Neural cell (in vitro differentiated cells): Measurements from ENCODE around the gene DERL3. TPM values are rescaled to one million over a fixed set of nuclear protein-coding genes. Genes with fewer than 3 reads are reported as not detected.

Experiments
- H2AFZ ChIP-seq: fragments of 200-600, 300-800 bp; sonication (generic), shearing (Covaris generic); 2 replicates; pipeline ENCODE4 v1.6.0; 2014; ENCODE audit warnings: low read depth, mild to moderate bottlenecking, antibody characterized with exemption, low read length, moderate library complexity
- H3F3A ChIP-seq: fragments of 200-600 bp; shearing (Covaris generic); 2 replicates; pipeline ENCODE4 v1.6.1; 2016; ENCODE audit warnings: mild to moderate bottlenecking, moderate library complexity, mixed read lengths, antibody characterized with exemption, low read length; ENCODE audit not compliant: insufficient read depth, poor library complexity, severe bottlenecking
- H3K27ac ChIP-seq: fragments of 200-600, 300-800 bp; sonication (generic), shearing (Covaris generic); 2 replicates; pipeline ENCODE4 v1.5.1; 2014; ENCODE audit warnings: mild to moderate bottlenecking, low read length, moderate library complexity
- H3K27me3 ChIP-seq: fragments of 300-800, 200-600 bp; sonication (generic), shearing (Covaris generic); 2 replicates; pipeline ENCODE4 v1.6.0; 2014; ENCODE audit warnings: mild to moderate bottlenecking, low read depth, low read length, moderate library complexity; ENCODE audit not compliant: insufficient read depth
- H3K36me3 ChIP-seq: fragments of 300-800, 200-600 bp; sonication (generic), shearing (Covaris generic); 2 replicates; pipeline ENCODE4 v1.5.1; 2014; ENCODE audit warnings: mild to moderate bottlenecking, antibody characterized with exemption, low read length, moderate library complexity; ENCODE audit not compliant: insufficient read depth
- H3K4me2 ChIP-seq: fragments of 300-800, 200-600 bp; sonication (generic), shearing (Covaris generic); 2 replicates; pipeline ENCODE4 v1.6.0; 2014; ENCODE audit warnings: mild to moderate bottlenecking, low read length
- H3K4me3 ChIP-seq: fragments of 300-800, 200-600 bp; sonication (generic), shearing (Covaris generic); 2 replicates; pipeline ENCODE4 v1.5.1; 2014; ENCODE audit warnings: mild to moderate bottlenecking, low read length, moderate library complexity
- H3K79me2 ChIP-seq: fragments of 200-600 bp; shearing (Covaris generic); replicated peaks from 2 replicates; pipeline ENCODE4 v1.6.0; 2014; ENCODE audit warnings: mild to moderate bottlenecking, low read length, moderate library complexity; ENCODE audit not compliant: insufficient read depth
- H3K9ac ChIP-seq: fragments of 300-800, 200-600 bp; sonication (generic), shearing (Covaris generic); 2 replicates; pipeline ENCODE4 v1.6.1; 2016; ENCODE audit warnings: mild to moderate bottlenecking, low read length, mixed read lengths
- H3K9me2 ChIP-seq: fragments of 200-600 bp; shearing (Covaris generic); 2 replicates; pipeline ENCODE4 v1.6.1; 2016; ENCODE audit warnings: mild to moderate bottlenecking, low read length, mixed read lengths; ENCODE audit not compliant: insufficient read depth
- H3K9me3 ChIP-seq: fragments of 200-600, 300-800 bp; sonication (generic), shearing (Covaris generic); 2 replicates; pipeline ENCODE4 v1.6.1; 2016; ENCODE audit warnings: mild to moderate bottlenecking, mixed run types, low read length, moderate library complexity, mixed read lengths
- H4K20me1 ChIP-seq: fragments of 200-600 bp; shearing (Covaris generic); 2 replicates; pipeline ENCODE4 v1.6.1; 2016; ENCODE audit warnings: mild to moderate bottlenecking, mixed run types; ENCODE audit not compliant: insufficient read depth
- EP300 ChIP-seq: fragments of 450-650 bp; conservative IDR thresholded peaks from 2 replicates; pipeline ENCODE4 v1.6.1; 2014; ENCODE audit warnings: antibody characterized with exemption, mild to moderate bottlenecking, moderate library complexity; ENCODE audit not compliant: poor library complexity, severe bottlenecking
- EZH2 ChIP-seq: fragments of 200-600, 300-800 bp; shearing (Covaris generic), sonication (generic); IDR thresholded peaks from 2 replicates; pipeline ENCODE4 v1.6.1; 2014; ENCODE audit warnings: antibody characterized with exemption, low read length, borderline replicate concordance, mild to moderate bottlenecking; ENCODE audit not compliant: insufficient read depth, poor library complexity, severe bottlenecking
- MXI1 ChIP-seq: fragments of 450-650 bp; conservative IDR thresholded peaks from 2 replicates; pipeline ENCODE4 v1.6.1; 2014; ENCODE audit warnings: antibody characterized with exemption, mild to moderate bottlenecking; ENCODE audit not compliant: poor library complexity, severe bottlenecking
- POLR2AphosphoS5 ChIP-seq: IDR thresholded peaks from 2 replicates; pipeline ENCODE4 v1.6.1; 2012
- RAD21 ChIP-seq: fragments of 450-650 bp; conservative IDR thresholded peaks from 2 replicates; pipeline ENCODE4 v1.6.1; 2014; ENCODE audit warnings: antibody characterized with exemption, mild to moderate bottlenecking, moderate library complexity
- SMC3 ChIP-seq: fragments of 450-650 bp; conservative IDR thresholded peaks from 2 replicates; pipeline ENCODE4 v1.6.1; 2014; ENCODE audit warnings: antibody characterized with exemption, mild to moderate bottlenecking, moderate library complexity; ENCODE audit not compliant: poor library complexity
- TAF1 ChIP-seq: IDR thresholded peaks from 2 replicates; pipeline ENCODE4 v1.6.1; 2012; ENCODE audit warnings: low read depth
- polyA plus RNA-seq: library from polyadenylated mRNA; depleted of rRNA; stranded (reverse); fragments of >200 nt; gene quantifications from 2 replicates; pipeline ENCODE4 v1.2.3, GENCODE V29; 2014
- TF ChIP-seq, protein P1 (sequence below): fragments of 450-650 bp; IDR thresholded peaks from 2 replicates; pipeline ENCODE4 v1.5.1; 2014; ENCODE audit warnings: antibody characterized with exemption, mild to moderate bottlenecking, moderate library complexity; ENCODE audit not compliant: poor library complexity, severe bottlenecking
- TF ChIP-seq, protein P2 (sequence below): IDR thresholded peaks from 2 replicates; pipeline ENCODE4 v1.6.1; 2012; ENCODE audit warnings: borderline replicate concordance

The DERL3 gene
- polyA plus RNA-seq, 1 donor from 2014 or later: 0.84 TPM

DNA sequence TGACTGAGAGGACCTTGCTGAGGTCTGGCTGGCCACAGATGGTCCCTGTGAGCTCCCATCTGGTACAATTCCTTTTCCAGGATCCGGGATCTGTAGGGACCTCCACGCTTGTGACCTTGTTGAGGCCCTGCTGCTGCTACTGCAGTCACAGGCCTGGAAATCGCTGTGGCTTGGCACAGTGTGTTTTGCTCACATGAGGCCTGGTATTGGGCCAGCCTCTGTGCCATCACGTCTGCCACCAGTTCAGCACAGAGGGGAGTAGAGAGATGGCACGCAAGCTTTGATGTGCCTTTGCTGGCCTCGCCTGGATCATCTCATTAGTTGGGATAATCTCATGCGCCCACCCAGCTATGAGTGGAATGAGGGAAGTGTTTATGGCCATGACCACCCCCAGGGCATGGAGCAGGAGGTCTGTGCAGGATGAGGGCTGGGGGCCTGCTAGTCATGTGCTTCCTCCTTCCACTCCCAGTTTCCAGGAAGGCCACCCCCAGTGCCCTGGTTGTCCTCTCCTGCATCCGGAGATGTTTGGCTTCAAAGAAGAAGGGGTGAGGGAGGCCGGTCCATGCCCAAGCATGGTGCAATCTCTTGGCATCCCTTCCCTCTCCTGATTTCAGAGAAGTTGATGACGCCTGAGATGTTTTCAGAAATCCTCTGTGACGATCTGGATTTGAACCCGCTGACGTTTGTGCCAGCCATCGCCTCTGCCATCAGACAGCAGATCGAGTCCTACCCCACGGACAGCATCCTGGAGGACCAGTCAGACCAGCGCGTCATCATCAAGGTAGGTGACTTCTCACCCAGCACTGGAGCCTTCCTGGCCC lies 22.4 kb downstream of the DERL3 start:
- H3K4me2 ChIP-seq: no peak overlapping the region
- no peak overlapping the region for H3K9ac ChIP-seq
- H3K36me3 ChIP-seq: peaks cover 13% of the 10 kb centered on the region

DNA sequence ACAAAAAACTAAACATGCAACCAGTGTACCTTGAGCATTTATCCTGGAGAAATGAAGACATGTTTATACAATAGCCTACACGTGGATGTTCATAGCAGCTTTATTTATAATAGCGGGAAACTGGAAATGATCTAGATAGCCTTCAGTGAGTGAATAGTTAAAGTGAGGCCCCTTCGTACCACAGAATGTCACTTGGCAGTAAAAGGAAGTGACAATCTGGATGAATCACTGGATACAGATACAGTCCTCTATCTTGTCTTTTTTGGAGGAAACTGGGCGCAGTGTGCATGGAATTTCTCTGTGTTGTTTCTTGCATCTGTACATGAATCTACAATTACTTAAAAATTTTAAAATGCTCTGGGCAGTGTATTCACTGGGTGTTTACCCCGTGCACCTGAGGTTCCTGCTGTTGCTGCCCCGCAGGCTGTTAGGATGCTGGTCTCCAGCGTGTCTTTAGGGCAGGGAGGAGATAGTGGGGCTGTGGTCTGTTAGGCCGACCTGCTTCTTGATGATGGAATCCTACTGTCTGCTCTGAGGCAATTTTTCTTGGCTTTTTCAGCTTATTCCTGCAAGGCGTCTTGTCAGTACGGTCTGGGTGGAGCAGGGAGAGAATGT lies 23.2 kb downstream of the DERL3 start:
- H3K9me2 ChIP-seq: no peaks in the 10 kb centered on the region
- H3K79me2 ChIP-seq: no peaks in the 10 kb centered on the region
- H3K9me3 ChIP-seq: no peaks in the 10 kb centered on the region
- no peak overlapping the region for H3K9ac ChIP-seq
- no peak overlapping the region for H3K27ac ChIP-seq
- H3K4me3 ChIP-seq: no peak overlapping the region
- H3K4me2 ChIP-seq: no peak overlapping the region
- no peaks in the 10 kb centered on the region for H4K20me1 ChIP-seq
- no peaks in the 10 kb centered on the region for H3K27me3 ChIP-seq
- H3K36me3 ChIP-seq: peaks cover 13% of the 10 kb centered on the region
- H3F3A ChIP-seq: no peaks in the 10 kb centered on the region
- TF ChIP-seq RAD21: no peak
- no peak for TF ChIP-seq EZH2
- TF ChIP-seq, protein P1, sequence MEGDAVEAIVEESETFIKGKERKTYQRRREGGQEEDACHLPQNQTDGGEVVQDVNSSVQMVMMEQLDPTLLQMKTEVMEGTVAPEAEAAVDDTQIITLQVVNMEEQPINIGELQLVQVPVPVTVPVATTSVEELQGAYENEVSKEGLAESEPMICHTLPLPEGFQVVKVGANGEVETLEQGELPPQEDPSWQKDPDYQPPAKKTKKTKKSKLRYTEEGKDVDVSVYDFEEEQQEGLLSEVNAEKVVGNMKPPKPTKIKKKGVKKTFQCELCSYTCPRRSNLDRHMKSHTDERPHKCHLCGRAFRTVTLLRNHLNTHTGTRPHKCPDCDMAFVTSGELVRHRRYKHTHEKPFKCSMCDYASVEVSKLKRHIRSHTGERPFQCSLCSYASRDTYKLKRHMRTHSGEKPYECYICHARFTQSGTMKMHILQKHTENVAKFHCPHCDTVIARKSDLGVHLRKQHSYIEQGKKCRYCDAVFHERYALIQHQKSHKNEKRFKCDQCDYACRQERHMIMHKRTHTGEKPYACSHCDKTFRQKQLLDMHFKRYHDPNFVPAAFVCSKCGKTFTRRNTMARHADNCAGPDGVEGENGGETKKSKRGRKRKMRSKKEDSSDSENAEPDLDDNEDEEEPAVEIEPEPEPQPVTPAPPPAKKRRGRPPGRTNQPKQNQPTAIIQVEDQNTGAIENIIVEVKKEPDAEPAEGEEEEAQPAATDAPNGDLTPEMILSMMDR: no peak
- TF ChIP-seq TAF1: no peak
- no peak overlapping the region for H2AFZ ChIP-seq

More for the DNA sequence above, 22.4 kb downstream of the DERL3 start:
- TF ChIP-seq SMC3: no peak
- no peak for TF ChIP-seq EP300
- TF ChIP-seq, protein P2, sequence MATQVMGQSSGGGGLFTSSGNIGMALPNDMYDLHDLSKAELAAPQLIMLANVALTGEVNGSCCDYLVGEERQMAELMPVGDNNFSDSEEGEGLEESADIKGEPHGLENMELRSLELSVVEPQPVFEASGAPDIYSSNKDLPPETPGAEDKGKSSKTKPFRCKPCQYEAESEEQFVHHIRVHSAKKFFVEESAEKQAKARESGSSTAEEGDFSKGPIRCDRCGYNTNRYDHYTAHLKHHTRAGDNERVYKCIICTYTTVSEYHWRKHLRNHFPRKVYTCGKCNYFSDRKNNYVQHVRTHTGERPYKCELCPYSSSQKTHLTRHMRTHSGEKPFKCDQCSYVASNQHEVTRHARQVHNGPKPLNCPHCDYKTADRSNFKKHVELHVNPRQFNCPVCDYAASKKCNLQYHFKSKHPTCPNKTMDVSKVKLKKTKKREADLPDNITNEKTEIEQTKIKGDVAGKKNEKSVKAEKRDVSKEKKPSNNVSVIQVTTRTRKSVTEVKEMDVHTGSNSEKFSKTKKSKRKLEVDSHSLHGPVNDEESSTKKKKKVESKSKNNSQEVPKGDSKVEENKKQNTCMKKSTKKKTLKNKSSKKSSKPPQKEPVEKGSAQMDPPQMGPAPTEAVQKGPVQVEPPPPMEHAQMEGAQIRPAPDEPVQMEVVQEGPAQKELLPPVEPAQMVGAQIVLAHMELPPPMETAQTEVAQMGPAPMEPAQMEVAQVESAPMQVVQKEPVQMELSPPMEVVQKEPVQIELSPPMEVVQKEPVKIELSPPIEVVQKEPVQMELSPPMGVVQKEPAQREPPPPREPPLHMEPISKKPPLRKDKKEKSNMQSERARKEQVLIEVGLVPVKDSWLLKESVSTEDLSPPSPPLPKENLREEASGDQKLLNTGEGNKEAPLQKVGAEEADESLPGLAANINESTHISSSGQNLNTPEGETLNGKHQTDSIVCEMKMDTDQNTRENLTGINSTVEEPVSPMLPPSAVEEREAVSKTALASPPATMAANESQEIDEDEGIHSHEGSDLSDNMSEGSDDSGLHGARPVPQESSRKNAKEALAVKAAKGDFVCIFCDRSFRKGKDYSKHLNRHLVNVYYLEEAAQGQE: no peak
- no peak for TF ChIP-seq TAF1
- no peak for TF ChIP-seq MXI1
- no peak for TF ChIP-seq RAD21
- TF ChIP-seq, protein P1: no peak
- TF ChIP-seq EZH2: no peak
- TF ChIP-seq POLR2AphosphoS5: no peak
- Histone ChIP-seq H3K9me3 (no peaks in the 10 kb centered on the region), H3K27me3 (no peaks in the 10 kb centered on the region), H4K20me1 (no peaks in the 10 kb centered on the region), H3K9me2 (no peaks in the 10 kb centered on the region), H3F3A (no peaks in the 10 kb centered on the region), H3K4me3 (no peak overlapping the region), H3K27ac (no peak overlapping the region), H2AFZ (no peak overlapping the region), H3K79me2 (no peaks in the 10 kb centered on the region)
